H9 (cell line): ENCODE measurements around the gene BEST4. TPM values are rescaled to one million over a fixed set of nuclear protein-coding genes. Genes with fewer than 3 reads are reported as not detected.

Experiments
- DNase-seq: peaks from one replicate; pipeline ENCODE4 v3.0.0-alpha.2; 2017
- H2AFZ ChIP-seq: one replicate; pipeline ENCODE4 v1.6.1; 2013; ENCODE audit warnings: mild to moderate bottlenecking, low read length, control low read depth, moderate library complexity
- H2AK5ac ChIP-seq: 2 replicates; pipeline ENCODE4 v1.6.1; 2013; ENCODE audit warnings: low read length, control low read depth, mixed read lengths; ENCODE audit not compliant: insufficient read length
- H2BK120ac ChIP-seq: one replicate; pipeline ENCODE4 v1.6.1; 2013; ENCODE audit warnings: low read depth, mild to moderate bottlenecking, low read length, control low read depth, inconsistent platforms; ENCODE audit not compliant: poor library complexity, severe bottlenecking
- H2BK12ac ChIP-seq: 2 replicates; pipeline ENCODE4 v1.6.1; 2013; ENCODE audit warnings: low read length, control low read depth, mixed read lengths, low read depth; ENCODE audit not compliant: insufficient read length
- H2BK15ac ChIP-seq: 2 replicates; pipeline ENCODE4 v1.6.1; 2013; ENCODE audit warnings: low read depth, low read length, control low read depth
- H2BK20ac ChIP-seq: one replicate; pipeline ENCODE4 v1.6.1; 2013; ENCODE audit warnings: low read depth, mild to moderate bottlenecking, low read length, control low read depth, inconsistent platforms; ENCODE audit not compliant: poor library complexity, severe bottlenecking
- H2BK5ac ChIP-seq: 2 replicates; pipeline ENCODE4 v1.6.1; 2013; ENCODE audit warnings: low read length, control low read depth, mixed read lengths; ENCODE audit not compliant: insufficient read length
- H3K14ac ChIP-seq: 2 replicates; pipeline ENCODE4 v1.6.1; 2013; ENCODE audit warnings: low read length, control low read depth; ENCODE audit not compliant: insufficient read depth
- H3K18ac ChIP-seq: 2 replicates; pipeline ENCODE4 v1.6.1; 2013; ENCODE audit warnings: low read depth, mild to moderate bottlenecking, mixed read lengths, low read length, control low read depth; ENCODE audit not compliant: insufficient read length
- H3K23ac ChIP-seq: 2 replicates; pipeline ENCODE4 v1.6.1; 2013; ENCODE audit warnings: low read length, control low read depth, mixed read lengths, low read depth; ENCODE audit not compliant: insufficient read length
- H3K23me2 ChIP-seq: 2 replicates; pipeline ENCODE4 v1.6.1; 2013; ENCODE audit warnings: low read depth, mild to moderate bottlenecking, mixed read lengths, low read length, control low read depth; ENCODE audit not compliant: insufficient read length, poor library complexity, severe bottlenecking
- H3K27ac ChIP-seq: 2 replicates; pipeline ENCODE4 v1.5.1; 2013; ENCODE audit warnings: low read length, control low read depth, mixed read lengths, low read depth; ENCODE audit not compliant: insufficient read length
- H3K27me3 ChIP-seq: 2 replicates; pipeline ENCODE4 v1.6.1; 2013; ENCODE audit warnings: low read length, control low read depth, inconsistent platforms; ENCODE audit not compliant: insufficient read depth
- H3K4ac ChIP-seq: 2 replicates; pipeline ENCODE4 v1.6.1; 2013; ENCODE audit warnings: low read depth, mild to moderate bottlenecking, control low read depth, inconsistent platforms, low read length, moderate library complexity
- H3K4me1 ChIP-seq: 2 replicates; pipeline ENCODE4 v1.6.1; 2013; ENCODE audit warnings: low read length, control low read depth, inconsistent platforms; ENCODE audit not compliant: insufficient read depth
- H3K4me2 ChIP-seq: 2 replicates; pipeline ENCODE4 v1.6.1; 2013; ENCODE audit warnings: low read length, control low read depth, mixed read lengths; ENCODE audit not compliant: insufficient read length, insufficient read depth
- H3K56ac ChIP-seq: 2 replicates; pipeline ENCODE4 v1.6.1; 2013; ENCODE audit warnings: low read depth, mild to moderate bottlenecking, mixed read lengths, low read length, control low read depth; ENCODE audit not compliant: insufficient read length
- H3K79me1 ChIP-seq: 2 replicates; pipeline ENCODE4 v1.6.1; 2013; ENCODE audit warnings: low read depth, mild to moderate bottlenecking, moderate library complexity, low read length, control low read depth, inconsistent platforms; ENCODE audit not compliant: insufficient read depth, poor library complexity, severe bottlenecking
- H3K79me2 ChIP-seq: 2 replicates; pipeline ENCODE4 v1.6.1; 2013; ENCODE audit warnings: low read length, control low read depth, inconsistent platforms; ENCODE audit not compliant: insufficient read depth
- H3K9ac ChIP-seq: 2 replicates; pipeline ENCODE4 v1.6.1; 2013; ENCODE audit warnings: low read length, control low read depth, mixed read lengths; ENCODE audit not compliant: insufficient read length; ENCODE audit errors: extremely low read depth
- H3K9me3 ChIP-seq: one replicate; pipeline ENCODE4 v1.6.1; 2013; ENCODE audit warnings: low read depth, low read length, inconsistent platforms; ENCODE audit not compliant: control insufficient read depth
- H3T11ph ChIP-seq: one replicate; pipeline ENCODE4 v1.6.1; 2013; ENCODE audit warnings: mild to moderate bottlenecking, low read length, control low read depth, inconsistent platforms
- H4K20me1 ChIP-seq: one replicate; pipeline ENCODE4 v1.6.1; 2013; ENCODE audit not compliant: control insufficient read depth, insufficient read length, insufficient read depth
- H4K5ac ChIP-seq: 2 replicates; pipeline ENCODE4 v1.6.1; 2013; ENCODE audit warnings: low read depth, mild to moderate bottlenecking, mixed read lengths, low read length, control low read depth; ENCODE audit not compliant: insufficient read length
- H4K8ac ChIP-seq: replicated peaks from 2 replicates; pipeline ENCODE4 v1.6.1; 2013; ENCODE audit warnings: low read length, control low read depth, mixed read lengths, low read depth; ENCODE audit not compliant: insufficient read length
- H4K91ac ChIP-seq: 2 replicates; pipeline ENCODE4 v1.6.1; 2013; ENCODE audit warnings: low read depth, mild to moderate bottlenecking, moderate library complexity, mixed read lengths, low read length, control low read depth; ENCODE audit not compliant: insufficient read length
- H3K27ac Mint-ChIP-seq, 3 experiments: 2 replicates in 2 of 3; 3 replicates in 1 of 3; pipeline ENCODE4 v1.8.0; 2020 to 2021; ENCODE audit warnings: mixed read lengths in 3 of 3, mild to moderate bottlenecking in 1 of 3, moderate library complexity in 1 of 3
- H3K27me3 Mint-ChIP-seq: 2 replicates; pipeline ENCODE4 v1.8.0; 2021; ENCODE audit warnings: low read depth, mild to moderate bottlenecking, moderate library complexity, mixed read lengths
- H3K36me3 Mint-ChIP-seq, 3 experiments: 2 replicates in 2 of 3; 3 replicates in 1 of 3; pipeline ENCODE4 v1.8.0; 2020 to 2021; ENCODE audit warnings: low read depth in 3 of 3, mixed read lengths in 3 of 3; ENCODE audit not compliant: insufficient read depth in 1 of 3
- H3K4me1 Mint-ChIP-seq, 2 experiments: 2 replicates each; pipeline ENCODE4 v1.8.0; 2020; ENCODE audit warnings: mixed read lengths in 2 of 2
- H3K4me3 Mint-ChIP-seq, 2 experiments: 2 replicates in 1 of 2; 3 replicates in 1 of 2; pipeline ENCODE4 v1.8.0; 2020 to 2021; ENCODE audit warnings: mild to moderate bottlenecking in 2 of 2, mixed read lengths in 2 of 2, moderate library complexity in 1 of 2
- H3K9me3 Mint-ChIP-seq, 2 experiments: 2 replicates in 1 of 2; 3 replicates in 1 of 2; pipeline ENCODE4 v1.8.0; 2020; ENCODE audit warnings: mild to moderate bottlenecking in 2 of 2, mixed read lengths in 2 of 2, moderate library complexity in 1 of 2
- CTCF ChIP-seq: fragments of 200-600 bp; sonication (generic); conservative IDR thresholded peaks from 3 replicates; pipeline ENCODE4 v1.8.0; 2021; ENCODE audit warnings: antibody characterized with exemption, mild to moderate bottlenecking
- WGBS: extraction: QIAGEN DNeasy Blood & Tissue Kit; methylation state at CpG from one replicate; pipeline ENCODE4 v1.1.7; 2013; ENCODE audit warnings: missing lambda C conversion rate, low lambda C conversion rate, mixed read lengths; ENCODE audit not compliant: insufficient read length; ENCODE audit errors: extremely low coverage; 5-methylcytosine and 5-hydroxymethylcytosine counted together
- total RNA-seq: library from RNA; stranded (reverse); gene quantifications from 2 replicates; pipeline ENCODE4 v1.2.1, GENCODE V29; 2021

BEST4 gene
- total RNA-seq, 1 experiment from 2014 or later = 1.1 TPM

- Histone ChIP-seq H4K8ac (no peak overlapping the region), H3K18ac (peak overlapping the region; percentile 71), H3K27me3 (no peaks in the 10 kb centered on the region), H2BK5ac (no peak overlapping the region), H3K14ac (peak overlapping the region; percentile 85; the same call in 1 of the 2 replicates), H2BK12ac (peak overlapping the region; percentile 25), H3K27ac (no peak overlapping the region), H3K4me1 (no peaks in the 10 kb centered on the region), H4K5ac (no peak overlapping the region), H3K23ac (no peak overlapping the region), H3T11ph (no peak overlapping the region), H3K79me1 (no peaks in the 10 kb centered on the region), H2AK5ac (no peak overlapping the region), H3K4me2 (peak overlapping the region; percentile 64), H3K79me2 (no peaks in the 10 kb centered on the region), H3K56ac (no peak overlapping the region), H2BK120ac (no peak overlapping the region), H2BK20ac (no peak overlapping the region), H3K23me2 (peaks cover 9% of the 10 kb centered on the region), H3K9me3 (no peaks in the 10 kb centered on the region), H4K91ac (no peak overlapping the region), H4K20me1 (no peaks in the 10 kb centered on the region), H3K9ac (peak overlapping the region; percentile 48), H3K4ac (no peak overlapping the region; the same call in 1 of the 2 replicates), H2BK15ac (no peak overlapping the region), H2AFZ (peak overlapping the region; percentile 18)
- Mint-ChIP-seq H3K4me3 (peak overlapping the region; percentile 62 to 65; a peak in 4 of 5 replicates), H3K9me3 (no peaks in the 10 kb centered on the region; a peak in 1 of 5 replicates), H3K27me3 (peaks cover 12% of the 10 kb centered on the region), H3K36me3 (peaks cover 0 to 31% (median 15%) of the 10 kb centered on the region in 3 experiments), H3K27ac (peak overlapping the region in 1 of 3 experiments; percentile 70; a peak in 2 of 7 replicates), H3K4me1 (peaks cover 22 to 28% of the 10 kb centered on the region in 2 experiments)
- no CpG with 5 or more reads among the region's 71 CpGs for WGBS
- DNase-seq = peak; percentile 61
- peak; percentile 26; the same call in 1 of the 3 replicates for TF ChIP-seq CTCF
Observed at GRCh38 chr1:44784094-44785028, 3.6 kb downstream of the BEST4 start.
